Brain microvascular endothelial cell (primary cell): ENCODE measurements around the gene PCNT.

Source experiments
- DNase-seq: peaks from one replicate; pipeline ENCODE4 v3.0.0-alpha.2; 2020
- H3K27ac ChIP-seq: fragments of 250-450 bp; sonication (Bioruptor Pico); 2 replicates; pipeline ENCODE4 v1.5.1; 2020; ENCODE audit warnings: mild to moderate bottlenecking, moderate library complexity
- H3K27me3 ChIP-seq: fragments of 250-450 bp; sonication (Bioruptor Pico); replicated peaks from 2 replicates; pipeline ENCODE4 v1.5.1; 2020; ENCODE audit warnings: mild to moderate bottlenecking
- H3K36me3 ChIP-seq: fragments of 250-450 bp; sonication (Bioruptor Pico); replicated peaks from 2 replicates; pipeline ENCODE4 v1.5.1; 2020; ENCODE audit warnings: mild to moderate bottlenecking
- H3K4me3 ChIP-seq: 2 replicates; pipeline ENCODE4 v1.5.1; 2011; ENCODE audit warnings: low read depth, mild to moderate bottlenecking, control low read depth, low read length, moderate library complexity
- in situ Hi-C: cut with HindIII; loops from 2 replicates; pipeline ENCODE4 v1.10.0; 2017; ENCODE audit warnings: low sequenced_read_pairs, low pct_ligation_motif_present
- TF ChIP-seq, protein P1 (sequence below): IDR thresholded peaks from 2 replicates; pipeline ENCODE4 v1.5.1; 2011; ENCODE audit warnings: low read depth, mild to moderate bottlenecking, moderate library complexity, low read length, control low read depth, inconsistent platforms; ENCODE audit errors: missing control alignments

PCNT gene

DNA sequence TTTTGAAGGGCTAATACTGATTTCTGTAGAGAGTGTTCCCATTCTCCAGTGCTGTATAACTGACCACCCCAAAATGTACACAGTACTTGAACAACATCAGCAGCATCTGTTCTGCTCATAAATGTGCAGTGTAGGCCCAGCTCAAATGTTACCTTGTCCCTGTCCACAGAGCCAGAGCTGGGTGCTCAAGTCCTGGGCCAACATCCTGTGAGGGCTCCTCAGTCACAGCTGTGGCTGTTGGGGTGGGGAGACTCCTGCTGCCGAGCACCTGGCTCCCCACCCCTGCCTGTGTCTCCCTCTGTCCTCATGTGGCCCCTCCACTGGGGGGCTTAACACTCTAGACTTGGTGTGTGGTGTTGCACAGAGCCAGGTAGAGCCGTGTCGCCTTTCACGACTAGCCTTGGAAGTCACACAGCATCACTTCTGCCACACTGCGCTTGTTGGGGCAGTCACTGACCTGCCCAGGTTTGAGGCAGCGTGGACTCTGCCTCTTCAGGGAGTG lies 165.3 kb downstream of the PCNT start:
- DNase-seq: no peak
- no peak overlapping the region for H3K4me3 ChIP-seq
- TF ChIP-seq, protein P1, sequence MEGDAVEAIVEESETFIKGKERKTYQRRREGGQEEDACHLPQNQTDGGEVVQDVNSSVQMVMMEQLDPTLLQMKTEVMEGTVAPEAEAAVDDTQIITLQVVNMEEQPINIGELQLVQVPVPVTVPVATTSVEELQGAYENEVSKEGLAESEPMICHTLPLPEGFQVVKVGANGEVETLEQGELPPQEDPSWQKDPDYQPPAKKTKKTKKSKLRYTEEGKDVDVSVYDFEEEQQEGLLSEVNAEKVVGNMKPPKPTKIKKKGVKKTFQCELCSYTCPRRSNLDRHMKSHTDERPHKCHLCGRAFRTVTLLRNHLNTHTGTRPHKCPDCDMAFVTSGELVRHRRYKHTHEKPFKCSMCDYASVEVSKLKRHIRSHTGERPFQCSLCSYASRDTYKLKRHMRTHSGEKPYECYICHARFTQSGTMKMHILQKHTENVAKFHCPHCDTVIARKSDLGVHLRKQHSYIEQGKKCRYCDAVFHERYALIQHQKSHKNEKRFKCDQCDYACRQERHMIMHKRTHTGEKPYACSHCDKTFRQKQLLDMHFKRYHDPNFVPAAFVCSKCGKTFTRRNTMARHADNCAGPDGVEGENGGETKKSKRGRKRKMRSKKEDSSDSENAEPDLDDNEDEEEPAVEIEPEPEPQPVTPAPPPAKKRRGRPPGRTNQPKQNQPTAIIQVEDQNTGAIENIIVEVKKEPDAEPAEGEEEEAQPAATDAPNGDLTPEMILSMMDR: no peak
- no peaks in the 10 kb centered on the region for H3K36me3 ChIP-seq
- in situ Hi-C loops: no loop called here
- H3K27ac ChIP-seq: no peak overlapping the region
- no peaks in the 10 kb centered on the region for H3K27me3 ChIP-seq

- in situ Hi-C loops: no loop called here
Observed at GRCh38 chr21:46489800-46490199, 165.8 kb downstream of the PCNT start.

GRCh38 chr21:46491553-46491952 lies 167.6 kb downstream of the PCNT start:
- Histone ChIP-seq H3K27me3 (no peaks in the 10 kb centered on the region), H3K4me3 (no peak overlapping the region), H3K27ac (no peak overlapping the region), H3K36me3 (no peaks in the 10 kb centered on the region)
- TF ChIP-seq, protein P1: no peak
- DNase-seq: no peak
- in situ Hi-C loops: no loop called here

More at GRCh38 chr21:46489800-46490199, 165.8 kb downstream of the PCNT start:
- TF ChIP-seq, protein P1: no peak
- no peak overlapping the region for H3K4me3 ChIP-seq
- no peaks in the 10 kb centered on the region for H3K27me3 ChIP-seq
- DNase-seq: no peak
- no peaks in the 10 kb centered on the region for H3K36me3 ChIP-seq
- H3K27ac ChIP-seq: no peak overlapping the region

DNA sequence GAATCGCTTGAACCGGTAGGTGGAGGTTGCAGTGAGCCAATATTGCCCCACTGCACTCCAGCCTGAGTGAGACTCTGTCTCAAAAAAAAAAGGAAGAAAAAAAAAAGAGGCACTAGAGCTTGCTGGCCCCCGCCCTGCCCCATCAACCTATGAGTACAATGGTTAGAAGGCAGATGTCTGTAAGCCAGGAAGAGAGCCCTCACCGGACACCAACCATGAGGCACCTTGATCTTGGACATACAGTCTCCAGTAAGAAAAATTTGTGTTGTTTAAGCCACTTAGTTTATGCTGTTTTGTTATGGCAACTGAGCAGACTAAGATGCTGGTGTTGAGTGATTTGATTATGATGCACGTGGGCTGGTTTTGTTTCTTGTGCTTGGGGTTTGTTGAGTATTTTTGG lies 168.9 kb downstream of the PCNT start:
- H3K36me3 ChIP-seq: peaks cover 3% of the 10 kb centered on the region
- in situ Hi-C loops: no loop called here
- no peak for DNase-seq
- TF ChIP-seq, protein P1: no peak
- no peak overlapping the region for H3K4me3 ChIP-seq
- H3K27me3 ChIP-seq: no peaks in the 10 kb centered on the region
- H3K27ac ChIP-seq: no peak overlapping the region

GRCh38 chr21:46493828-46494227 lies 169.9 kb downstream of the PCNT start:
- no peak for DNase-seq
- in situ Hi-C loops: no loop called here
- TF ChIP-seq, protein P1: no peak
- Histone ChIP-seq H3K36me3 (peaks cover 7% of the 10 kb centered on the region), H3K27me3 (no peaks in the 10 kb centered on the region), H3K4me3 (no peak overlapping the region), H3K27ac (no peak overlapping the region)
